Measurements from ENCODE around the gene KIF24. TPM values are rescaled to one million over a fixed set of nuclear protein-coding genes. Genes with fewer than 3 reads are reported as not detected.
"Not testable (repeated sequence)": the region's sequence is repeated elsewhere in the genome, so short reads cannot be mapped to it uniquely, and the experiment has no call there.

The KIF24 gene
- total and polyA plus RNA-seq, 2 experiments from 2014 or later, result 0.71 to 1.3 TPM

- H3K27ac ChIP-seq, result peak overlapping the region; percentile 55
- H3K9me2 ChIP-seq (replicated peaks; ENCODE audit: insufficient read depth), result no peaks in the 10 kb centered on the region
- DNase-seq (ENCODE audit: low spot score), result no peak
- no peak overlapping the region for H3K4me3 ChIP-seq
- no peaks in the 10 kb centered on the region for H3K9me3 ChIP-seq (ENCODE audit: low read depth)
- peaks cover 15% of the 10 kb centered on the region for H3K4me1 ChIP-seq (ENCODE audit: insufficient read depth)
- no peaks in the 10 kb centered on the region for H3K27me3 ChIP-seq
- H3K79me2 ChIP-seq, result no peaks in the 10 kb centered on the region
- no peak overlapping the region for H3K4me2 ChIP-seq
- WGBS (ENCODE audit: low lambda C conversion rate, missing lambda C conversion rate), result 98% methylated on average over 5 of the region's 5 CpGs
- H4K20me1 ChIP-seq (ENCODE audit: insufficient read depth, poor library complexity, severe bottlenecking), result no peaks in the 10 kb centered on the region
- H3K36me3 ChIP-seq (replicated peaks; ENCODE audit: insufficient read depth, low read depth), result no peaks in the 10 kb centered on the region
- TF ChIP-seq, protein P1, sequence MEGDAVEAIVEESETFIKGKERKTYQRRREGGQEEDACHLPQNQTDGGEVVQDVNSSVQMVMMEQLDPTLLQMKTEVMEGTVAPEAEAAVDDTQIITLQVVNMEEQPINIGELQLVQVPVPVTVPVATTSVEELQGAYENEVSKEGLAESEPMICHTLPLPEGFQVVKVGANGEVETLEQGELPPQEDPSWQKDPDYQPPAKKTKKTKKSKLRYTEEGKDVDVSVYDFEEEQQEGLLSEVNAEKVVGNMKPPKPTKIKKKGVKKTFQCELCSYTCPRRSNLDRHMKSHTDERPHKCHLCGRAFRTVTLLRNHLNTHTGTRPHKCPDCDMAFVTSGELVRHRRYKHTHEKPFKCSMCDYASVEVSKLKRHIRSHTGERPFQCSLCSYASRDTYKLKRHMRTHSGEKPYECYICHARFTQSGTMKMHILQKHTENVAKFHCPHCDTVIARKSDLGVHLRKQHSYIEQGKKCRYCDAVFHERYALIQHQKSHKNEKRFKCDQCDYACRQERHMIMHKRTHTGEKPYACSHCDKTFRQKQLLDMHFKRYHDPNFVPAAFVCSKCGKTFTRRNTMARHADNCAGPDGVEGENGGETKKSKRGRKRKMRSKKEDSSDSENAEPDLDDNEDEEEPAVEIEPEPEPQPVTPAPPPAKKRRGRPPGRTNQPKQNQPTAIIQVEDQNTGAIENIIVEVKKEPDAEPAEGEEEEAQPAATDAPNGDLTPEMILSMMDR (IDR thresholded peaks at IDR 0.05; ENCODE audit: poor library complexity), result no peak
- no peak for TF ChIP-seq EZH2 (IDR thresholded peaks at IDR 0.05; ENCODE audit: borderline replicate concordance)
- no peak for TF ChIP-seq EZH2phosphoT487 (IDR thresholded peaks at IDR 0.05; ENCODE audit: low read depth, severe bottlenecking, unreplicated experiment)
- H2AFZ ChIP-seq, result no peak overlapping the region
These were observed 14.0 kb upstream of the KIF24 start for GRCh38 chr9:34343090-34343489.

DNA sequence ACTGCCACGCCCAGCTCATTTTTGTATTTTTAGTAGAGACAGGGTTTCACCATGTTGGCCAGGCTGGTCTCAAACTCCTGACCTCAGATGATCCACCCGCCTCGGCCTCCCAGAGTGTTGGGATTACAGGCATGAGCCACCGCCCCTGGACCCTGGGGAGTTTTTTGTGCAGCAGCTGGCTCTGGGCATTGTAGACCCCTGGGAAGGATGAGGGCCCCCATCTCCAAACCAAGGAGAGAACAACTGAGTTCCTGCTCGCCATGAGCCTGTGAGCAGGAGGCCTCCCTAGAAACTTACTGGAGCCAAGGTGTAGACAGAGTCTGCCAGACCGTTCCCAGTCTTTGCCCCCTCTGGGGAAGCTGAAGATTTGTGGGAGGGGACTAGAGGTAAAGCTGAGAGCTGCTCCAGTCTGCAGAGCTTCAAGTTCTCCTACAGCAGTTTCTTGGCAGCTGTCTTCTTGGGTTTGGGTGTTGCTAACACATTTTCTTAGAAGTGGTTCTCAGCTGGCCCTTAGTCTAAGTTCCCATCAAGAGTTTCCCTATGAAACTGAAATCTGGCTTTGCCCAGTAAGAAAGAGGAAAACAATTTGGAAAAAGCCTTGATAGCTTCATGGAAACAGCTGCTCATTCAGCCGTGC, 12.7 kb upstream of the KIF24 start:
- Histone ChIP-seq H3K4me2 (no peak overlapping the region), H3K4me1 (ENCODE audit: insufficient read depth) (peaks cover 15% of the 10 kb centered on the region), H3K27ac (no peak overlapping the region), H3K9me3 (ENCODE audit: low read depth) (no peaks in the 10 kb centered on the region), H3K36me3 (replicated peaks; ENCODE audit: insufficient read depth, low read depth) (no peaks in the 10 kb centered on the region), H3K79me2 (no peaks in the 10 kb centered on the region), H2AFZ (no peak overlapping the region), H3K27me3 (no peaks in the 10 kb centered on the region), H4K20me1 (ENCODE audit: insufficient read depth, poor library complexity, severe bottlenecking) (no peaks in the 10 kb centered on the region), H3K4me3 (no peak overlapping the region), H3K9me2 (replicated peaks; ENCODE audit: insufficient read depth) (no peaks in the 10 kb centered on the region)
- TF ChIP-seq EZH2phosphoT487 (IDR thresholded peaks at IDR 0.05; ENCODE audit: low read depth, severe bottlenecking, unreplicated experiment), result no peak
- TF ChIP-seq, protein P1 (IDR thresholded peaks at IDR 0.05; ENCODE audit: poor library complexity), result no peak
- TF ChIP-seq EZH2 (IDR thresholded peaks at IDR 0.05; ENCODE audit: borderline replicate concordance), result no peak
- WGBS (ENCODE audit: low lambda C conversion rate, missing lambda C conversion rate), result 93% methylated on average over 7 of the region's 7 CpGs
- no peak for DNase-seq (ENCODE audit: low spot score)

GRCh38 chr9:34338665-34339385, 9.8 kb upstream of the KIF24 start:
- no peak overlapping the region for H3K4me3 ChIP-seq
- no peaks in the 10 kb centered on the region for H3K27me3 ChIP-seq
- H3K4me1 ChIP-seq (ENCODE audit: insufficient read depth), result no peaks in the 10 kb centered on the region
- no peaks in the 10 kb centered on the region for H3K9me2 ChIP-seq (replicated peaks; ENCODE audit: insufficient read depth)
- TF ChIP-seq EZH2phosphoT487 (IDR thresholded peaks at IDR 0.05; ENCODE audit: low read depth, severe bottlenecking, unreplicated experiment) (no peak), EZH2 (IDR thresholded peaks at IDR 0.05; ENCODE audit: borderline replicate concordance) (no peak)
- TF ChIP-seq, protein P1 (IDR thresholded peaks at IDR 0.05; ENCODE audit: poor library complexity), result no peak
- peaks cover 13% of the 10 kb centered on the region for H3K79me2 ChIP-seq
- H3K4me2 ChIP-seq, result no peak overlapping the region
- no peak overlapping the region for H2AFZ ChIP-seq
- H3K9me3 ChIP-seq (ENCODE audit: low read depth), result no peaks in the 10 kb centered on the region
- no peak overlapping the region for H3K27ac ChIP-seq
- H4K20me1 ChIP-seq (ENCODE audit: insufficient read depth, poor library complexity, severe bottlenecking), result no peaks in the 10 kb centered on the region
- no peaks in the 10 kb centered on the region for H3K36me3 ChIP-seq (replicated peaks; ENCODE audit: insufficient read depth, low read depth)
- no peak for DNase-seq (ENCODE audit: low spot score)
- 94% methylated on average over 2 of the region's 2 CpGs for WGBS (ENCODE audit: low lambda C conversion rate, missing lambda C conversion rate)

DNA sequence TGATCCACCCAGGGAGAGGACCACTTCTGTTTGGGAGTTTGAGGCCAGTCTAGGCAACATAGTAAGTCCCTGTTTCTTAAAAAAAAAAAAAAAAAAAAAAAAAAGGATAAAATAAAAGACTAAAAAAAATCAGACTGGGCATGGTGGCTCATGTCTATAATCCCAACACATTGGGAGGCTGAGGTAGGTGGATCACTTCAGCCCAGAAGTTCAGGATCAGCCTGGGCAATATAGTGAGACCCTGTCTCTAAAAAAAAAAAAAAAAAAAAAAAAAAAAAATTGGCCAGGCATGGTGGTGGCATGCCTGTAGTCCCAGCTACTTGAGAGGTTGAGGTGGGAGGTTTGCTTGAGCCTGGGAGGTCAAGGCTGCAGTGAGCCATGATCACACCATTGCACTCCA, 9.0 kb upstream of the KIF24 start:
- H3K36me3 ChIP-seq (replicated peaks; ENCODE audit: insufficient read depth, low read depth); H3K4me2 ChIP-seq; DNase-seq (ENCODE audit: low spot score); H3K9me2 ChIP-seq (replicated peaks; ENCODE audit: insufficient read depth); H2AFZ ChIP-seq; H3K27ac ChIP-seq; H3K9me3 ChIP-seq (ENCODE audit: low read depth); H3K4me3 ChIP-seq; H3K4me1 ChIP-seq (ENCODE audit: insufficient read depth); H4K20me1 ChIP-seq (ENCODE audit: insufficient read depth, poor library complexity, severe bottlenecking); H3K27me3 ChIP-seq: not testable (repeated sequence)
- peaks cover 18% of the 10 kb centered on the region for H3K79me2 ChIP-seq
